SK-N-SH (cell line): ENCODE results near the gene DDRGK1. TPM values are rescaled to one million over a fixed set of nuclear protein-coding genes. Genes with fewer than 3 reads are reported as not detected.

ENCODE experiments used
- CTCF ChIA-PET: fragments of 300-600, 350-600 bp; formaldehyde crosslinking; extraction: SDS; loops from one replicate; lab custom pipeline; 2021; lab: Yijun Ruan, JAX
- POLR2A ChIA-PET: fragments of 350-600 bp; sonication (Branson Sonifier 250); formaldehyde crosslinking; extraction: SDS; loops from one replicate; lab custom pipeline; 2020; ENCODE audit warnings: antibody characterized with exemption, inconsistent platforms; lab: Yijun Ruan, JAX
- DNase-seq: peaks from one replicate; pipeline ENCODE4 v3.0.0; 2012
- H2AFZ ChIP-seq: fragments of 200-600 bp; sonication (generic); 2 replicates; pipeline ENCODE4 v1.8.1; 2016; ENCODE audit warnings: antibody characterized with exemption, mild to moderate bottlenecking, low read depth
- H3F3A ChIP-seq: fragments of 200-600 bp; sonication (generic); replicated peaks from 2 replicates; pipeline ENCODE3; 2016; ENCODE audit warnings: antibody characterized with exemption, mild to moderate bottlenecking; ENCODE audit not compliant: insufficient read depth
- H3K27ac ChIP-seq, 2 experiments: fragments of 200-500 bp in 1 of 2; fragments of 200-600 bp in 1 of 2; sonication (Bioruptor generic) in 1 of 2; sonication (generic), shearing (Covaris generic) in 1 of 2; 2 replicates each; pipeline versions ENCODE4 v1.5.1 to v1.6.1; 2014 to 2016; ENCODE audit warnings: low read depth in 2 of 2, inconsistent platforms in 1 of 2, low read length in 1 of 2, mild to moderate bottlenecking in 1 of 2, mixed read lengths in 1 of 2
- H3K27me3 ChIP-seq: fragments of 200-600 bp; sonication (generic), shearing (Covaris generic); 2 replicates; pipeline ENCODE4 v1.6.1; 2016; ENCODE audit warnings: mixed run types; ENCODE audit not compliant: insufficient read depth
- H3K36me3 ChIP-seq, 2 experiments: fragments of 200-500 bp in 1 of 2; fragments of 200-600 bp in 1 of 2; sonication (Bioruptor generic) in 1 of 2; sonication (generic) in 1 of 2; replicated peaks in 1 of 2; 2 replicates each; pipeline versions ENCODE3 to v1.5.1; 2014 to 2016; ENCODE audit warnings: low read length in 1 of 2, mild to moderate bottlenecking in 1 of 2; ENCODE audit not compliant: insufficient read depth in 2 of 2, control insufficient read depth in 1 of 2
- H3K4me1 ChIP-seq, 2 experiments: fragments of 200-500 bp in 1 of 2; fragments of 200-600 bp in 1 of 2; sonication (Bioruptor generic) in 1 of 2; sonication (generic), shearing (Covaris generic) in 1 of 2; 2 replicates each; pipeline versions ENCODE4 v1.5.1 to v1.6.1; 2014 to 2016; ENCODE audit warnings: low read depth in 1 of 2, low read length in 1 of 2, mixed run types in 1 of 2; ENCODE audit not compliant: insufficient read depth in 2 of 2, control insufficient read depth in 1 of 2
- H3K4me2 ChIP-seq: fragments of 200-600 bp; sonication (generic), shearing (Covaris generic); 2 replicates; pipeline ENCODE4 v1.6.1; 2017; ENCODE audit warnings: mixed run types
- H3K4me3 ChIP-seq, 2 experiments: fragments of 200-500 bp in 1 of 2; fragments of 200-600 bp in 1 of 2; sonication (Bioruptor generic) in 1 of 2; sonication (generic), shearing (Covaris generic) in 1 of 2; 2 replicates each; pipeline versions ENCODE4 v1.5.1 to v1.8.1; 2014 to 2016; ENCODE audit warnings: low read depth in 2 of 2, inconsistent platforms in 1 of 2, low read length in 1 of 2, mild to moderate bottlenecking in 1 of 2, mixed read lengths in 1 of 2, moderate library complexity in 1 of 2
- H3K79me2 ChIP-seq: fragments of 200-600 bp; sonication (generic); 2 replicates; pipeline ENCODE4 v1.8.1; 2017; ENCODE audit warnings: mild to moderate bottlenecking; ENCODE audit not compliant: insufficient read depth
- H3K9ac ChIP-seq: fragments of 200-600 bp; sonication (generic); 2 replicates; pipeline ENCODE4 v1.6.1; 2017; ENCODE audit warnings: mixed run types
- H3K9me2 ChIP-seq: fragments of 200-600 bp; sonication (generic); 2 replicates; pipeline ENCODE4 v1.6.1; 2017; ENCODE audit warnings: mixed run types
- H3K9me3 ChIP-seq: fragments of 200-600 bp; sonication (generic); 2 replicates; pipeline ENCODE4 v1.6.1; 2017; ENCODE audit warnings: mixed run types, mild to moderate bottlenecking, moderate library complexity
- H4K20me1 ChIP-seq: fragments of 200-600 bp; sonication (generic); 2 replicates; pipeline ENCODE4 v1.6.1; 2017; ENCODE audit warnings: mild to moderate bottlenecking, mixed run types; ENCODE audit not compliant: insufficient read depth
- FOXJ3 ChIP-seq: sonication (generic); formaldehyde crosslinking; IDR thresholded peaks from 2 replicates; pipeline ENCODE4 v1.5.1; 2020; ENCODE audit warnings: mild to moderate bottlenecking, missing genetic modification reagents
- FOXM1 ChIP-seq: IDR thresholded peaks from 2 replicates; pipeline ENCODE4 v1.4.0; 2012; ENCODE audit warnings: low read depth, mild to moderate bottlenecking
- GABPA ChIP-seq: IDR thresholded peaks from 2 replicates; pipeline ENCODE4 v1.4.0; 2012; ENCODE audit warnings: low read depth, mild to moderate bottlenecking
- GATA2 ChIP-seq: sonication (generic); formaldehyde crosslinking; IDR thresholded peaks from 2 replicates; pipeline ENCODE4 v1.5.0; 2020; ENCODE audit warnings: mild to moderate bottlenecking, missing genetic modification reagents
- MEF2A ChIP-seq: IDR thresholded peaks from 2 replicates; pipeline ENCODE4 v1.4.0; 2012; ENCODE audit warnings: low read depth, borderline replicate concordance
- WGBS: methylation state at CpG from one replicate; pipeline ENCODE4 v1.1.6; 2017; ENCODE audit warnings: low lambda C conversion rate; 5-methylcytosine and 5-hydroxymethylcytosine counted together
- polyA plus RNA-seq, 3 experiments: library from polyadenylated mRNA; depleted of rRNA; stranded (reverse); fragments of >200 nt; gene quantifications; 2 replicates each; pipeline ENCODE4 v1.2.3, GENCODE V29; 2012
- TF ChIP-seq, protein P1 (sequence below): IDR thresholded peaks from 2 replicates; pipeline ENCODE4 v1.6.1; 2012; ENCODE audit warnings: mild to moderate bottlenecking, low read depth, low read length, moderate library complexity
- TF ChIP-seq, protein P2 (sequence below): IDR thresholded peaks from 2 replicates; pipeline ENCODE4 v1.4.0; 2012; ENCODE audit warnings: low read depth, borderline replicate concordance
- TF ChIP-seq, protein P3 (sequence below): IDR thresholded peaks from 2 replicates; pipeline ENCODE4 v1.4.0; 2012; ENCODE audit warnings: low read depth
- TF ChIP-seq, protein P4 (sequence below): fragments of 150-350 bp; IDR thresholded peaks from 2 replicates; pipeline ENCODE4 v1.6.1; 2017; ENCODE audit warnings: antibody characterized with exemption, low read length, low read depth, borderline replicate concordance

Gene DDRGK1
- polyA plus RNA-seq, 1 of the 3 experiments (the other 2 are of a cell fraction): 70.6 TPM

DNA sequence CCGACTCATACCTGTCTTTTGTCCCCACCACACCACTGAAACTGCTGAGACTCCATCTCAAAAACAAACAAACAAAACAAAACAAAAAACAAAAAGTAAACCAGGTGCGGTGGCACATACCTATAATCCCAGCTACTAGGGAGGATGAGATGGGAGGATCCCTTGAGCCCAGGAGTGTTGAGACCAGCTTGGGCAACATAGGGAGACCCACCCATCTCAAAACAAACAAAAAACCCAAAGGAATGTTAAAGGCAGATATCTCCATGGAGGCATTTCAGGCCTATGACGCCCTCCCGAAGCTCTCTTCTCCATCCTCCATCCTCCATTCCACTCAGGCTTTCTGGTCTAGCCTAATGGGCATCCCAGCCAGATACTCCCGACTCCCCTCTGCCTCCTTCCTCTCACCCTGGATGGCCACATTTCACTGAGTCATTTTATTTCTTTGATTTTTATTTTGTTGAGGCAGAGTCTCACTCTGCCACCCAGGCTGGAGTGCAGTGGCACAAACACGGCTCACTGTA, 37.8 kb upstream of the DDRGK1 start:
- Histone ChIP-seq H3K4me3 (no peak overlapping the region), H3K27ac (no peak overlapping the region), H3K36me3 (no peaks in the 10 kb centered on the region), H3K4me2 (no peak overlapping the region), H3K9me2 (no peaks in the 10 kb centered on the region), H3F3A (no peaks in the 10 kb centered on the region), H3K79me2 (no peaks in the 10 kb centered on the region), H3K4me1 (peaks cover 0 to 2% of the 10 kb centered on the region in 2 experiments; a peak in 1 of 4 replicates), H2AFZ (no peak overlapping the region), H3K9me3 (no peaks in the 10 kb centered on the region), H3K9ac (no peak overlapping the region), H3K27me3 (peaks cover 16% of the 10 kb centered on the region), H4K20me1 (no peaks in the 10 kb centered on the region)
- POLR2A ChIA-PET: no interaction called here
- CTCF ChIA-PET: interaction anchor here (0.7 to 1.4 kb wide), 3 partner anchors 23 to 74 kb away, joined by 3 to 4 read pairs (median 3); no protein-coding TSS in a partner anchor
- no peak for DNase-seq
- 85% methylated on average over 6 of the region's 6 CpGs for WGBS
- TF ChIP-seq FOXM1 (no peak), GATA2 (CRISPR knock-in tag) (no peak), MEF2A (no peak), GABPA (no peak), FOXJ3 (CRISPR knock-in tag) (no peak)
- TF ChIP-seq, protein P1, sequence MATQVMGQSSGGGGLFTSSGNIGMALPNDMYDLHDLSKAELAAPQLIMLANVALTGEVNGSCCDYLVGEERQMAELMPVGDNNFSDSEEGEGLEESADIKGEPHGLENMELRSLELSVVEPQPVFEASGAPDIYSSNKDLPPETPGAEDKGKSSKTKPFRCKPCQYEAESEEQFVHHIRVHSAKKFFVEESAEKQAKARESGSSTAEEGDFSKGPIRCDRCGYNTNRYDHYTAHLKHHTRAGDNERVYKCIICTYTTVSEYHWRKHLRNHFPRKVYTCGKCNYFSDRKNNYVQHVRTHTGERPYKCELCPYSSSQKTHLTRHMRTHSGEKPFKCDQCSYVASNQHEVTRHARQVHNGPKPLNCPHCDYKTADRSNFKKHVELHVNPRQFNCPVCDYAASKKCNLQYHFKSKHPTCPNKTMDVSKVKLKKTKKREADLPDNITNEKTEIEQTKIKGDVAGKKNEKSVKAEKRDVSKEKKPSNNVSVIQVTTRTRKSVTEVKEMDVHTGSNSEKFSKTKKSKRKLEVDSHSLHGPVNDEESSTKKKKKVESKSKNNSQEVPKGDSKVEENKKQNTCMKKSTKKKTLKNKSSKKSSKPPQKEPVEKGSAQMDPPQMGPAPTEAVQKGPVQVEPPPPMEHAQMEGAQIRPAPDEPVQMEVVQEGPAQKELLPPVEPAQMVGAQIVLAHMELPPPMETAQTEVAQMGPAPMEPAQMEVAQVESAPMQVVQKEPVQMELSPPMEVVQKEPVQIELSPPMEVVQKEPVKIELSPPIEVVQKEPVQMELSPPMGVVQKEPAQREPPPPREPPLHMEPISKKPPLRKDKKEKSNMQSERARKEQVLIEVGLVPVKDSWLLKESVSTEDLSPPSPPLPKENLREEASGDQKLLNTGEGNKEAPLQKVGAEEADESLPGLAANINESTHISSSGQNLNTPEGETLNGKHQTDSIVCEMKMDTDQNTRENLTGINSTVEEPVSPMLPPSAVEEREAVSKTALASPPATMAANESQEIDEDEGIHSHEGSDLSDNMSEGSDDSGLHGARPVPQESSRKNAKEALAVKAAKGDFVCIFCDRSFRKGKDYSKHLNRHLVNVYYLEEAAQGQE: no peak
- TF ChIP-seq, protein P2, sequence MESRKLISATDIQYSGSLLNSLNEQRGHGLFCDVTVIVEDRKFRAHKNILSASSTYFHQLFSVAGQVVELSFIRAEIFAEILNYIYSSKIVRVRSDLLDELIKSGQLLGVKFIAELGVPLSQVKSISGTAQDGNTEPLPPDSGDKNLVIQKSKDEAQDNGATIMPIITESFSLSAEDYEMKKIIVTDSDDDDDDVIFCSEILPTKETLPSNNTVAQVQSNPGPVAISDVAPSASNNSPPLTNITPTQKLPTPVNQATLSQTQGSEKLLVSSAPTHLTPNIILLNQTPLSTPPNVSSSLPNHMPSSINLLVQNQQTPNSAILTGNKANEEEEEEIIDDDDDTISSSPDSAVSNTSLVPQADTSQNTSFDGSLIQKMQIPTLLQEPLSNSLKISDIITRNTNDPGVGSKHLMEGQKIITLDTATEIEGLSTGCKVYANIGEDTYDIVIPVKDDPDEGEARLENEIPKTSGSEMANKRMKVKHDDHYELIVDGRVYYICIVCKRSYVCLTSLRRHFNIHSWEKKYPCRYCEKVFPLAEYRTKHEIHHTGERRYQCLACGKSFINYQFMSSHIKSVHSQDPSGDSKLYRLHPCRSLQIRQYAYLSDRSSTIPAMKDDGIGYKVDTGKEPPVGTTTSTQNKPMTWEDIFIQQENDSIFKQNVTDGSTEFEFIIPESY: no peak
- TF ChIP-seq, protein P3, sequence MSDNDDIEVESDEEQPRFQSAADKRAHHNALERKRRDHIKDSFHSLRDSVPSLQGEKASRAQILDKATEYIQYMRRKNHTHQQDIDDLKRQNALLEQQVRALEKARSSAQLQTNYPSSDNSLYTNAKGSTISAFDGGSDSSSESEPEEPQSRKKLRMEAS: no peak
- TF ChIP-seq, protein P4, sequence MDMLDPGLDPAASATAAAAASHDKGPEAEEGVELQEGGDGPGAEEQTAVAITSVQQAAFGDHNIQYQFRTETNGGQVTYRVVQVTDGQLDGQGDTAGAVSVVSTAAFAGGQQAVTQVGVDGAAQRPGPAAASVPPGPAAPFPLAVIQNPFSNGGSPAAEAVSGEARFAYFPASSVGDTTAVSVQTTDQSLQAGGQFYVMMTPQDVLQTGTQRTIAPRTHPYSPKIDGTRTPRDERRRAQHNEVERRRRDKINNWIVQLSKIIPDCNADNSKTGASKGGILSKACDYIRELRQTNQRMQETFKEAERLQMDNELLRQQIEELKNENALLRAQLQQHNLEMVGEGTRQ: no peak
